ENCODE results near the gene PHF21B. TPM values are rescaled to one million over a fixed set of nuclear protein-coding genes. Genes with fewer than 3 reads are reported as not detected.

Gene PHF21B
- total RNA-seq, 1 donor from 2014 or later: 6.7 TPM

- Mint-ChIP-seq H3K27ac (no peak overlapping the region), H3K4me1 (no peaks in the 10 kb centered on the region)
These were observed 131.1 kb downstream of the PHF21B start for GRCh38 chr22:44878483-44879300.

DNA sequence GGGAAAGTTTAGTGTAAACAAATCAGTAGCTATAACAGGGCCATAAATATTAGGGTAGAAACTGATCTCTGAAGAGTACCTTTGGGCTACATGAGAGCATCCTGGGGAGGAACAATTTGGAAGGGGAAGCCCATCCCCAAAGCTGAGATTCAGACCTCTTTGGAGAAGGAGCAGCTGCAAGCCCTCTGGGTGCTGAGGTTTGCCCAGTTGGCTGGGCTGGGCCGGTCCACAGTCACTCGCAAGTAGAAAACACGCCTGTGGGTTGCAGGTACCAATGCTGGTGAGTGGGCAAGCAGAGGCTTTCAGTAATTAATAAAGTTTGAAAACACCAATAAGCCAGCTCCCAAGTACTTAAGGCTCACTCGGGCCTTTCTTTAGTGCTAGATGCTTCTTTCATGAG is 132.9 kb downstream of the PHF21B start:
- H3K27me3 Mint-ChIP-seq (ENCODE audit: insufficient read depth, low read depth): peaks cover 7% of the 10 kb centered on the region
- no peak overlapping the region for H2AFZ ChIP-seq (replicated peaks)
- no peak for DNase-seq (ENCODE audit: low spot score)
- H3K9ac ChIP-seq: no peak overlapping the region
- H3K27me3 ChIP-seq: no peaks in the 10 kb centered on the region
- H3K27ac Mint-ChIP-seq: no peak overlapping the region
- peaks cover 6% of the 10 kb centered on the region for H3K36me3 ChIP-seq
- no peaks in the 10 kb centered on the region for H3K4me1 Mint-ChIP-seq
- peaks cover 58% of the 10 kb centered on the region for H3K36me3 Mint-ChIP-seq
- H3K4me2 ChIP-seq: no peak overlapping the region
- no peak overlapping the region for H3K4me3 Mint-ChIP-seq
- H4K20me1 ChIP-seq (ENCODE audit: low read depth): no peaks in the 10 kb centered on the region
- no peaks in the 10 kb centered on the region for H3K9me3 ChIP-seq (ENCODE audit: low read depth)
- H3K79me2 ChIP-seq (ENCODE audit: low read depth): no peaks in the 10 kb centered on the region
- no peak overlapping the region for H3K4me3 ChIP-seq
- no peak overlapping the region for H3K27ac ChIP-seq
- peaks cover 18% of the 10 kb centered on the region for H3K9me3 Mint-ChIP-seq
- TF ChIP-seq EZH2phosphoT487 (IDR thresholded peaks at IDR 0.05): no peak
- TF ChIP-seq EZH2 (IDR thresholded peaks at IDR 0.05): no peak
- TF ChIP-seq, protein P1, sequence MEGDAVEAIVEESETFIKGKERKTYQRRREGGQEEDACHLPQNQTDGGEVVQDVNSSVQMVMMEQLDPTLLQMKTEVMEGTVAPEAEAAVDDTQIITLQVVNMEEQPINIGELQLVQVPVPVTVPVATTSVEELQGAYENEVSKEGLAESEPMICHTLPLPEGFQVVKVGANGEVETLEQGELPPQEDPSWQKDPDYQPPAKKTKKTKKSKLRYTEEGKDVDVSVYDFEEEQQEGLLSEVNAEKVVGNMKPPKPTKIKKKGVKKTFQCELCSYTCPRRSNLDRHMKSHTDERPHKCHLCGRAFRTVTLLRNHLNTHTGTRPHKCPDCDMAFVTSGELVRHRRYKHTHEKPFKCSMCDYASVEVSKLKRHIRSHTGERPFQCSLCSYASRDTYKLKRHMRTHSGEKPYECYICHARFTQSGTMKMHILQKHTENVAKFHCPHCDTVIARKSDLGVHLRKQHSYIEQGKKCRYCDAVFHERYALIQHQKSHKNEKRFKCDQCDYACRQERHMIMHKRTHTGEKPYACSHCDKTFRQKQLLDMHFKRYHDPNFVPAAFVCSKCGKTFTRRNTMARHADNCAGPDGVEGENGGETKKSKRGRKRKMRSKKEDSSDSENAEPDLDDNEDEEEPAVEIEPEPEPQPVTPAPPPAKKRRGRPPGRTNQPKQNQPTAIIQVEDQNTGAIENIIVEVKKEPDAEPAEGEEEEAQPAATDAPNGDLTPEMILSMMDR (IDR thresholded peaks at IDR 0.05): no peak
- H3K4me1 ChIP-seq: no peaks in the 10 kb centered on the region
- no peaks in the 10 kb centered on the region for H3F3A ChIP-seq (ENCODE audit: low read depth)

More at GRCh38 chr22:44878483-44879300, 131.1 kb downstream of the PHF21B start:
- DNase-seq (ENCODE audit: low spot score): no peak
- TF ChIP-seq EZH2 (IDR thresholded peaks at IDR 0.05) (no peak), EZH2phosphoT487 (IDR thresholded peaks at IDR 0.05) (no peak)
- TF ChIP-seq, protein P1 (IDR thresholded peaks at IDR 0.05): no peak
- Mint-ChIP-seq H3K36me3 (peaks cover 50% of the 10 kb centered on the region), H3K27me3 (ENCODE audit: insufficient read depth, low read depth) (peaks cover 11% of the 10 kb centered on the region), H3K4me3 (no peak overlapping the region), H3K9me3 (peaks cover 15% of the 10 kb centered on the region)
- no peak overlapping the region for H3K27ac ChIP-seq
- H3K4me1 ChIP-seq: no peaks in the 10 kb centered on the region
- H3K4me2 ChIP-seq: no peak overlapping the region
- no peaks in the 10 kb centered on the region for H3K79me2 ChIP-seq (ENCODE audit: low read depth)
- H3K4me3 ChIP-seq: no peak overlapping the region
- H4K20me1 ChIP-seq (ENCODE audit: low read depth): no peaks in the 10 kb centered on the region
- H3K9me3 ChIP-seq (ENCODE audit: low read depth): no peaks in the 10 kb centered on the region
- H3K9ac ChIP-seq: no peak overlapping the region
- H3K36me3 ChIP-seq: peaks cover 6% of the 10 kb centered on the region
- H3F3A ChIP-seq (ENCODE audit: low read depth): no peaks in the 10 kb centered on the region
- no peaks in the 10 kb centered on the region for H3K27me3 ChIP-seq
- no peak overlapping the region for H2AFZ ChIP-seq (replicated peaks)

GRCh38 chr22:44871782-44872181 is 138.0 kb downstream of the PHF21B start:
- DNase-seq (ENCODE audit: low spot score): no peak
- Mint-ChIP-seq H3K4me1 (peaks cover 7% of the 10 kb centered on the region), H3K27me3 (ENCODE audit: insufficient read depth, low read depth) (no peaks in the 10 kb centered on the region), H3K36me3 (peaks cover 42% of the 10 kb centered on the region), H3K9me3 (peaks cover 14% of the 10 kb centered on the region), H3K27ac (no peak overlapping the region), H3K4me3 (no peak overlapping the region)
- peaks cover 6% of the 10 kb centered on the region for H3K36me3 ChIP-seq
- no peak overlapping the region for H3K9ac ChIP-seq
- no peaks in the 10 kb centered on the region for H3K27me3 ChIP-seq
- no peaks in the 10 kb centered on the region for H3K9me3 ChIP-seq (ENCODE audit: low read depth)
- H3K79me2 ChIP-seq (ENCODE audit: low read depth): no peaks in the 10 kb centered on the region
- no peak for TF ChIP-seq EZH2 (IDR thresholded peaks at IDR 0.05)
- TF ChIP-seq, protein P1 (IDR thresholded peaks at IDR 0.05): no peak
- peaks cover 20% of the 10 kb centered on the region for H3K4me1 ChIP-seq
- H3K4me3 ChIP-seq: no peak overlapping the region
- H3K27ac ChIP-seq: no peak overlapping the region
- H3K4me2 ChIP-seq: no peak overlapping the region
- H4K20me1 ChIP-seq (ENCODE audit: low read depth): no peaks in the 10 kb centered on the region
- H3F3A ChIP-seq (ENCODE audit: low read depth): peaks cover 15% of the 10 kb centered on the region
- no peak overlapping the region for H2AFZ ChIP-seq (replicated peaks)

All from neural progenitor cell (in vitro differentiated cells).